Caco-2 (cell line): ENCODE results near the gene MED17. TPM values are rescaled to one million over a fixed set of nuclear protein-coding genes. Genes with fewer than 3 reads are reported as not detected.

ENCODE experiments used
- BruUV-seq: library from RNA; stranded (reverse); fragments of 400-500 nt; replicated peaks from 2 replicates; lab custom pipeline; 2021; lab: Mats Ljungman, UMichigan
- CTCF ChIA-PET: fragments of 300-600 bp; sonication (Branson Sonifier 250); formaldehyde crosslinking; loops from one replicate; lab custom pipeline; 2022; ENCODE audit warnings: antibody characterized with exemption; lab: Charles Lee
- POLR2A ChIA-PET: fragments of 300-600 bp; sonication (Branson Sonifier 250); formaldehyde crosslinking; loops from one replicate; lab custom pipeline; 2022; ENCODE audit warnings: antibody characterized with exemption; lab: Charles Lee
- DNase-seq, 2 experiments: peaks; one replicate each; pipeline versions ENCODE4 v3.0.0 to v3.0.0-alpha.2; 2020 to 2022
- H3K27me3 ChIP-seq: replicated peaks from 2 replicates; pipeline ENCODE4 v1.6.0; 2011; ENCODE audit warnings: low read length; ENCODE audit not compliant: control insufficient read depth, insufficient read depth
- H3K36me3 ChIP-seq: 2 replicates; pipeline ENCODE4 v1.5.1; 2011; ENCODE audit warnings: low read length; ENCODE audit not compliant: control insufficient read depth, insufficient read depth
- H3K4me1 ChIP-seq: fragments of 250-450 bp; sonication (Bioruptor Pico); 2 replicates; pipeline ENCODE4 v1.5.1; 2020; ENCODE audit warnings: mild to moderate bottlenecking
- H3K4me3 ChIP-seq: 2 replicates; pipeline ENCODE4 v1.5.1; 2011; ENCODE audit warnings: low read depth, mild to moderate bottlenecking, control low read depth, low read length
- H3K9me3 ChIP-seq: fragments of 250-450 bp; sonication (Bioruptor Pico); 2 replicates; pipeline ENCODE4 v1.5.1; 2020; ENCODE audit warnings: mild to moderate bottlenecking, moderate library complexity
- H3K27ac Mint-ChIP-seq: one replicate; pipeline ENCODE4 v1.8.0; 2022; ENCODE audit warnings: mixed read lengths; ENCODE audit not compliant: unreplicated experiment
- H3K27me3 Mint-ChIP-seq: one replicate; pipeline ENCODE4 v1.8.0; 2022; ENCODE audit warnings: mixed read lengths; ENCODE audit not compliant: insufficient read depth, unreplicated experiment
- H3K36me3 Mint-ChIP-seq: one replicate; pipeline ENCODE4 v1.8.0; 2022; ENCODE audit warnings: mild to moderate bottlenecking, mixed read lengths; ENCODE audit not compliant: insufficient read depth, unreplicated experiment
- H3K4me1 Mint-ChIP-seq: one replicate; pipeline ENCODE4 v1.8.0; 2022; ENCODE audit warnings: low read depth, mixed read lengths; ENCODE audit not compliant: unreplicated experiment
- H3K4me3 Mint-ChIP-seq: one replicate; pipeline ENCODE4 v1.8.0; 2022; ENCODE audit warnings: mild to moderate bottlenecking, moderate library complexity, mixed read lengths; ENCODE audit not compliant: unreplicated experiment
- H3K9me3 Mint-ChIP-seq: one replicate; pipeline ENCODE4 v1.8.0; 2022; ENCODE audit warnings: mixed read lengths; ENCODE audit not compliant: unreplicated experiment
- intact Hi-C: fragments of 100-400 bp; cut with micrococcal nuclease; formaldehyde crosslinking; loops from one replicate; pipeline ENCODE4 v1.10.0; 2022; ENCODE audit not compliant: unreplicated experiment
- total RNA-seq: library from RNA; stranded (reverse); gene quantifications from 2 replicates; pipeline ENCODE4 v1.2.3, GENCODE V29; 2022
- TF ChIP-seq, protein P1 (sequence below), 2 experiments: fragments of 200-600 bp in 1 of 2; IDR thresholded peaks; 1 replicate in 1 of 2; 2 replicates in 1 of 2; pipeline versions ENCODE4 v1.5.1 to v1.8.0; 2011 to 2022; ENCODE audit warnings: antibody characterized with exemption in 1 of 2, control low read depth in 1 of 2, inconsistent platforms in 1 of 2, low read depth in 1 of 2, low read length in 1 of 2, mild to moderate bottlenecking in 1 of 2, moderate library complexity in 1 of 2; ENCODE audit not compliant: insufficient read depth in 1 of 2, severe bottlenecking in 1 of 2, unreplicated experiment in 1 of 2

The MED17 gene
- total RNA-seq, 1 experiment from 2014 or later: 54.0 TPM

- TF ChIP-seq, protein P1, sequence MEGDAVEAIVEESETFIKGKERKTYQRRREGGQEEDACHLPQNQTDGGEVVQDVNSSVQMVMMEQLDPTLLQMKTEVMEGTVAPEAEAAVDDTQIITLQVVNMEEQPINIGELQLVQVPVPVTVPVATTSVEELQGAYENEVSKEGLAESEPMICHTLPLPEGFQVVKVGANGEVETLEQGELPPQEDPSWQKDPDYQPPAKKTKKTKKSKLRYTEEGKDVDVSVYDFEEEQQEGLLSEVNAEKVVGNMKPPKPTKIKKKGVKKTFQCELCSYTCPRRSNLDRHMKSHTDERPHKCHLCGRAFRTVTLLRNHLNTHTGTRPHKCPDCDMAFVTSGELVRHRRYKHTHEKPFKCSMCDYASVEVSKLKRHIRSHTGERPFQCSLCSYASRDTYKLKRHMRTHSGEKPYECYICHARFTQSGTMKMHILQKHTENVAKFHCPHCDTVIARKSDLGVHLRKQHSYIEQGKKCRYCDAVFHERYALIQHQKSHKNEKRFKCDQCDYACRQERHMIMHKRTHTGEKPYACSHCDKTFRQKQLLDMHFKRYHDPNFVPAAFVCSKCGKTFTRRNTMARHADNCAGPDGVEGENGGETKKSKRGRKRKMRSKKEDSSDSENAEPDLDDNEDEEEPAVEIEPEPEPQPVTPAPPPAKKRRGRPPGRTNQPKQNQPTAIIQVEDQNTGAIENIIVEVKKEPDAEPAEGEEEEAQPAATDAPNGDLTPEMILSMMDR (IDR thresholded peaks at IDR 0.05; ENCODE audit: insufficient read depth in 1 of 2, low read depth in 1 of 2, low read length in 1 of 2, severe bottlenecking in 1 of 2, unreplicated experiment in 1 of 2): no peak
- POLR2A ChIA-PET: interaction anchor here (1.0 kb wide), 1 partner anchor 17 kb away, joined by 3 read pairs; the partner anchor contains the start of gene MED17
- no peak overlapping the region for H3K4me3 ChIP-seq
- peaks cover 12% of the 10 kb centered on the region for H3K36me3 ChIP-seq
- peaks cover 95% of the 10 kb centered on the region for H3K36me3 Mint-ChIP-seq
- H3K27me3 ChIP-seq: no peaks in the 10 kb centered on the region
- intact Hi-C loops: no loop called here
- BruUV-seq: no TSS peak
- H3K4me1 ChIP-seq: 0 out of 2 replicates have a peak, but pooled peaks cover 4% of the 10 kb centered on the region
- CTCF ChIA-PET: no interaction called here
- H3K9me3 Mint-ChIP-seq: no peaks in the 10 kb centered on the region
- no peaks in the 10 kb centered on the region for H3K4me1 Mint-ChIP-seq
- H3K27ac Mint-ChIP-seq: no peak overlapping the region
- no peak overlapping the region for H3K4me3 Mint-ChIP-seq
- no peaks in the 10 kb centered on the region for H3K9me3 ChIP-seq
- no peaks in the 10 kb centered on the region for H3K27me3 Mint-ChIP-seq
- DNase-seq: no peak
Measured at GRCh38 chr11:93801366-93801765, 17.3 kb downstream of the MED17 start.

GRCh38 chr11:93804879-93805278 lies 20.8 kb downstream of the MED17 start:
- H3K27ac Mint-ChIP-seq: no peak overlapping the region
- ChIA-PET POLR2A (no interaction called here), CTCF (no interaction called here)
- TF ChIP-seq, protein P1 (IDR thresholded peaks at IDR 0.05; ENCODE audit: insufficient read depth in 1 of 2, low read depth in 1 of 2, low read length in 1 of 2, severe bottlenecking in 1 of 2, unreplicated experiment in 1 of 2): no peak
- H3K4me1 Mint-ChIP-seq: no peaks in the 10 kb centered on the region
- BruUV-seq: no TSS peak
- no peak for DNase-seq
- H3K36me3 Mint-ChIP-seq: peaks cover 95% of the 10 kb centered on the region
- Histone ChIP-seq H3K4me1 (no peaks in the 10 kb centered on the region), H3K36me3 (peaks cover 16% of the 10 kb centered on the region), H3K9me3 (no peaks in the 10 kb centered on the region), H3K27me3 (no peaks in the 10 kb centered on the region), H3K4me3 (no peak overlapping the region)
- H3K27me3 Mint-ChIP-seq: no peaks in the 10 kb centered on the region
- H3K9me3 Mint-ChIP-seq: no peaks in the 10 kb centered on the region
- no peak overlapping the region for H3K4me3 Mint-ChIP-seq
- intact Hi-C loops: no loop called here

DNA sequence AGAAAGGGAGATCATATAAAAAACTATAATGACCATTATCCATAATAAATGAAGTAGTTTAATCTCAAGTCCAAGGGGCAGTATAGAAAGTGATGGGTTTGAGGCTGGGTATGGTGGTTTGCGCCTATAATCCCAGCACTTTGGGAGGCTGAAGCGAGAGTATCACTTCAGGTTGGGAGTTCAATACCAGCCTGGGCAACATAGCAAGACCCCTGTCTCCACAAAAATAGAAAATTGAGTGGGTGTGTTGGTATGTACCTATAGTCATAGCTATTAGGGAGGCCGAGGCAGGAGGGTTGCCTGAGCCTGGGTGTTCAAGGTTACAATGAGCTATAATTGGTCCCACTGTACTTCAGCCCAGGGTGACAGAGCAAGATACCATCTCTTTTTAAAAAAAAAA lies 23.9 kb downstream of the MED17 start:
- Mint-ChIP-seq H3K27me3 (no peaks in the 10 kb centered on the region), H3K36me3 (peaks cover 96% of the 10 kb centered on the region), H3K4me3 (no peak overlapping the region), H3K9me3 (no peaks in the 10 kb centered on the region), H3K4me1 (no peaks in the 10 kb centered on the region), H3K27ac (no peak overlapping the region)
- H3K9me3 ChIP-seq: no peaks in the 10 kb centered on the region
- intact Hi-C loops: no loop called here
- no peaks in the 10 kb centered on the region; the same call in 1 of the 2 replicates for H3K4me1 ChIP-seq
- ChIA-PET CTCF (no interaction called here), POLR2A (interaction anchor here (0.5 kb wide), 1 partner anchor 197 kb away, joined by 3 read pairs; no protein-coding TSS in a partner anchor)
- no peaks in the 10 kb centered on the region for H3K27me3 ChIP-seq
- no peak overlapping the region for H3K4me3 ChIP-seq
- H3K36me3 ChIP-seq: peaks cover 13% of the 10 kb centered on the region
- TF ChIP-seq, protein P1 (IDR thresholded peaks at IDR 0.05; ENCODE audit: insufficient read depth in 1 of 2, low read depth in 1 of 2, low read length in 1 of 2, severe bottlenecking in 1 of 2, unreplicated experiment in 1 of 2): no peak
- no peak for DNase-seq
- no TSS peak for BruUV-seq
